ENCODE results near the gene GLYR1. TPM values are rescaled to one million over a fixed set of nuclear protein-coding genes. Genes with fewer than 3 reads are reported as not detected.

Gene GLYR1
- polyA plus RNA-seq, 1 experiment = 46.3 TPM

DNA sequence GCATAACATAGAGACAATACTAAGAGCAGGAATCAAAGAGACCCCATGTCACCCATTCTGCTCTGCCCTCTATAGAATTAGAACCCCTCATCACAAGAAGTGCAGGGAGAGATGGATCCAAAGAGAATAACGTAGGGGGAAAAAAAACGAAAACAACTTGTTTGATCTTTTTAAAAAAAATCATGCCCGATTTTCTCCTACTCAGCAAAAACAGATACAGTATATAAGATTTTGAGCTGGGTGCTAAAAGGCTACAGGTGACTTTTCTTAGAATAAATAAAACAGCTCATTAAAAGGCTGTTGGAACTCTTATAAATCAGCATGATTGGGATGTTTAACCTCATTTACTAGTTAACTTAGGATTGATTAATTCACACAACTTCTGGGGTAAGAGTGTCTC is 17.6 kb upstream of the GLYR1 start:
- Histone ChIP-seq H3K4me3 (ENCODE audit: low read depth, low read length) (no peak overlapping the region), H3K27me3 (ENCODE audit: control insufficient read depth, insufficient read depth, low read length) (no peaks in the 10 kb centered on the region), H3K9me3 (ENCODE audit: control insufficient read depth, insufficient read depth, low read length) (no peaks in the 10 kb centered on the region), H3K27ac (ENCODE audit: low read depth, low read length) (no peak overlapping the region)
- no peak for DNase-seq (ENCODE audit: low read depth, low spot score)
- POLR2A ChIA-PET = no interaction called here
- TF ChIP-seq, protein P1, sequence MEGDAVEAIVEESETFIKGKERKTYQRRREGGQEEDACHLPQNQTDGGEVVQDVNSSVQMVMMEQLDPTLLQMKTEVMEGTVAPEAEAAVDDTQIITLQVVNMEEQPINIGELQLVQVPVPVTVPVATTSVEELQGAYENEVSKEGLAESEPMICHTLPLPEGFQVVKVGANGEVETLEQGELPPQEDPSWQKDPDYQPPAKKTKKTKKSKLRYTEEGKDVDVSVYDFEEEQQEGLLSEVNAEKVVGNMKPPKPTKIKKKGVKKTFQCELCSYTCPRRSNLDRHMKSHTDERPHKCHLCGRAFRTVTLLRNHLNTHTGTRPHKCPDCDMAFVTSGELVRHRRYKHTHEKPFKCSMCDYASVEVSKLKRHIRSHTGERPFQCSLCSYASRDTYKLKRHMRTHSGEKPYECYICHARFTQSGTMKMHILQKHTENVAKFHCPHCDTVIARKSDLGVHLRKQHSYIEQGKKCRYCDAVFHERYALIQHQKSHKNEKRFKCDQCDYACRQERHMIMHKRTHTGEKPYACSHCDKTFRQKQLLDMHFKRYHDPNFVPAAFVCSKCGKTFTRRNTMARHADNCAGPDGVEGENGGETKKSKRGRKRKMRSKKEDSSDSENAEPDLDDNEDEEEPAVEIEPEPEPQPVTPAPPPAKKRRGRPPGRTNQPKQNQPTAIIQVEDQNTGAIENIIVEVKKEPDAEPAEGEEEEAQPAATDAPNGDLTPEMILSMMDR (IDR thresholded peaks at IDR 0.05; ENCODE audit: low read depth, low read length) = no peak
- CTCF ChIA-PET = interaction anchor here (2.9 kb wide), 1 partner anchor 92 kb away, joined by 13 read pairs; no protein-coding TSS in a partner anchor

DNA sequence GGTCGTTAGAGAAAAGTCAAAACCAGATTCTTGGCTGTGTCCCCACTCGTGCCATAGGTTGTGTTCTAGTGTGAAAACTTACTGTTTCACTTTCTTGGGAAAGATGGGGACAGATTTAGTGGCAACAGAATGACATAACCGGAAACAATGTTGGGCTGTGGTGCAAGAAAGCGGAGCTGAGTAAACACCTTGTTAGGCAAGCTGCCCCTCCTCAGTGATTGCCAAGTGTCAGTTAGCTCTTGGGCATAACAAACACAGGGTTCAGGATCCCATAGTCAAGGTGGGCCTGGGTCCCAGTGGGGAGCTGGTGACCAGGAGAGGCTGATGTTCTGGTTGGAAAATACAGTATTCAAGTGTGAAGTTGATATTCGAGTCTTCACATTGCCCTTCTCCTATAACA is 15.6 kb upstream of the GLYR1 start:
- no peak for DNase-seq (ENCODE audit: low read depth, low spot score)
- Histone ChIP-seq H3K9me3 (ENCODE audit: control insufficient read depth, insufficient read depth, low read length) (no peaks in the 10 kb centered on the region), H3K4me3 (ENCODE audit: low read depth, low read length) (no peak overlapping the region), H3K27me3 (ENCODE audit: control insufficient read depth, insufficient read depth, low read length) (no peaks in the 10 kb centered on the region), H3K27ac (ENCODE audit: low read depth, low read length) (no peak overlapping the region)
- TF ChIP-seq, protein P1 (IDR thresholded peaks at IDR 0.05; ENCODE audit: low read depth, low read length) = no peak
- ChIA-PET POLR2A (no interaction called here), CTCF (no interaction called here)

DNA sequence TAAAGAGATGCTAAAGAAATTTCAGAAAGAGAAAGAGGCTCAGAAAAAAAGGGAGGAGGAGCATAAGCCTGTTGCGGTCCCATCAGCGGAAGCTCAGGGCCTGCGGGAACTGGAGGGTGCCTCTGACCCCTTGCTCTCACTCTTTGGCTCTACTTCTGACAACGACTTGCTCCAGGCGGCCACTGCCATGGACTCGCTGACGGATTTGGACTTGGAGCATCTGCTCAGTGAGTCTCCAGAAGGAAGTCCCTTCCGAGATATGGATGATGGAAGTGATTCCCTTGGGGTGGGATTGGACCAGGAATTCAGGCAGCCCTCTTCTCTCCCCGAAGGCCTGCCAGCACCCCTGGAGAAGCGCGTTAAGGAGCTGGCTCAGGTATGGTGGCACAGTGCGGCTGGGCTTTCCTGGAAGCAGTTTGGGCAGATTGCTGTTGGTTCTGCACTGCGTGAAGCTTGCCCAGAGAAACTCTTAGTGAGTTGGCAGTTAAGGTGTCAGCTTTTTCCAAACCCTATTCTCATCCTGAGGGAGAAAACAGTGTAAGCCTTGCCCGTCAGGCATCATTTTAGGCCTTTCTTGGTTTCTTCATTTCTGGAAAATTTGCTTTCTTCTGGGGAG is 13.7 kb upstream of the GLYR1 start:
- CTCF ChIA-PET = no interaction called here

DNA sequence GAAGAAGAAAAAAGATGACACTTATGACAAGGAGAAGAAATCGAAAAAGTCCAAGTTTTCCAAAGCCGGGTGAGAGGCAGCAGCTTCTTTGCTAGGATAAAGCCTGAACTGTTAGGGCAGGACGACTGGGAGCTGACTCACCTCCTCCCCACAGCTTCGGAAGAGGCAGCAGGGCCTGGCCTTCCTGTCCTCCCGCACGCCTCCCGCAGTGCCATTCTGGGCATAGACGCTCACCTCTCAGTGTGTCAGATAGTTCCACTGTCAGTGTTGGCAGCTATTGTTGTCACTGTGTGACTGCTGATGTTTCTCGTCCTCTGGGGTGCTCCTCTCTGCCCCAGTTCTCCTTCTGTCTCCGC is 12.8 kb upstream of the GLYR1 start:
- CTCF ChIA-PET = interaction anchor here (0.6 kb wide), 1 partner anchor 96 kb away, joined by 5 read pairs; no protein-coding TSS in a partner anchor
- H3K4me3 ChIP-seq (ENCODE audit: low read depth, low read length) = no peak overlapping the region
- H3K9me3 ChIP-seq (ENCODE audit: control insufficient read depth, insufficient read depth, low read length) = no peaks in the 10 kb centered on the region
- DNase-seq (ENCODE audit: low read depth, low spot score) = no peak
- POLR2A ChIA-PET = no interaction called here
- H3K27me3 ChIP-seq (ENCODE audit: control insufficient read depth, insufficient read depth, low read length) = no peaks in the 10 kb centered on the region
- TF ChIP-seq, protein P1 (IDR thresholded peaks at IDR 0.05; ENCODE audit: low read depth, low read length) = no peak
- no peak overlapping the region for H3K27ac ChIP-seq (ENCODE audit: low read depth, low read length)

More for the DNA sequence above, 13.7 kb upstream of the GLYR1 start:
- H3K4me3 ChIP-seq (ENCODE audit: low read depth, low read length) = no peak overlapping the region
- DNase-seq (ENCODE audit: low read depth, low spot score) = no peak
- H3K9me3 ChIP-seq (ENCODE audit: control insufficient read depth, insufficient read depth, low read length) = no peaks in the 10 kb centered on the region
- POLR2A ChIA-PET = no interaction called here
- H3K27ac ChIP-seq (ENCODE audit: low read depth, low read length) = no peak overlapping the region
- TF ChIP-seq, protein P1 (IDR thresholded peaks at IDR 0.05; ENCODE audit: low read depth, low read length) = no peak
- no peaks in the 10 kb centered on the region for H3K27me3 ChIP-seq (ENCODE audit: control insufficient read depth, insufficient read depth, low read length)

DNA sequence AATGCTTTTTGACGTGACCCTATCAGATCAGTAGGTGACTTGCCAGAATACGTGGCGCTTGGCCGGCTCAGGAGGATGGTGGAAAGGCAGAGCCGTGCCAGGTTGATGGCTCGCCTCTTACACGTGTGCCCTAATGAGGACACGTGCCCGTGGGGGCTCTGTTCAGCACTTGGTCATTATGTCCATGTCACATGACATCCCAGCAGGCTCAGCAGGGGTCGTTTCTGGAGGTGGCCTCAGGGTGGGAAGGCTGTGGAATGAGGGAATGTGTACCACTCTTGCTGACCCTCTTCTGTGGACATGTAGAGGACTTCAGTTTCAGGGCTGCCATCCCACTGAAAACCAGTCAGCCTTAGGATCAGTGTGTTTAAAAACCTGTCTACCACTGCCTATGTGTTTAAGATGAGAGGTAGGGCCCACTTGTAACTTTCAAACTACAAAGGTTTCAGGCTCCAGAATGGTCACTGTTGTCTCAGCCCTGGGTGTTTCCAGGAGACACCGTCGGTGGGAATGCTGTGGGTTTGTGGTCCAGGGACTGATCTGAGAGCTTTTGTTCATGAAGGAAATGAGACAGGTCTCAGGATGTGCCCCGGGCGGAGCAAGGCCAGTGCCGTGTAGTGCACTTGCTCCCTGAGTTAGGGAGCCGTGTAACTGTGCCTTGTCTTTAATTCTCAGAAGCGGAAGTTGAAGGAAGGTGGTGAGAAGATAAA is 12.3 kb upstream of the GLYR1 start:
- Histone ChIP-seq H3K4me3 (ENCODE audit: low read depth, low read length) (no peak overlapping the region), H3K27ac (ENCODE audit: low read depth, low read length) (no peak overlapping the region), H3K9me3 (ENCODE audit: control insufficient read depth, insufficient read depth, low read length) (no peaks in the 10 kb centered on the region), H3K27me3 (ENCODE audit: control insufficient read depth, insufficient read depth, low read length) (no peaks in the 10 kb centered on the region)
- TF ChIP-seq, protein P1 (IDR thresholded peaks at IDR 0.05; ENCODE audit: low read depth, low read length) = no peak
- ChIA-PET CTCF (interaction anchor here (0.6 to 1.2 kb wide), 2 partner anchors 23 to 96 kb away, joined by 3 to 5 read pairs; no protein-coding TSS in a partner anchor), POLR2A (no interaction called here)
- no peak for DNase-seq (ENCODE audit: low read depth, low spot score)

All from AG04450 (cell line).